ENCODE measurements around the gene OR5C1.

- TF ChIP-seq POLR2A (IDR thresholded peaks at IDR 0.05), result no peak
- TF ChIP-seq, protein P1, sequence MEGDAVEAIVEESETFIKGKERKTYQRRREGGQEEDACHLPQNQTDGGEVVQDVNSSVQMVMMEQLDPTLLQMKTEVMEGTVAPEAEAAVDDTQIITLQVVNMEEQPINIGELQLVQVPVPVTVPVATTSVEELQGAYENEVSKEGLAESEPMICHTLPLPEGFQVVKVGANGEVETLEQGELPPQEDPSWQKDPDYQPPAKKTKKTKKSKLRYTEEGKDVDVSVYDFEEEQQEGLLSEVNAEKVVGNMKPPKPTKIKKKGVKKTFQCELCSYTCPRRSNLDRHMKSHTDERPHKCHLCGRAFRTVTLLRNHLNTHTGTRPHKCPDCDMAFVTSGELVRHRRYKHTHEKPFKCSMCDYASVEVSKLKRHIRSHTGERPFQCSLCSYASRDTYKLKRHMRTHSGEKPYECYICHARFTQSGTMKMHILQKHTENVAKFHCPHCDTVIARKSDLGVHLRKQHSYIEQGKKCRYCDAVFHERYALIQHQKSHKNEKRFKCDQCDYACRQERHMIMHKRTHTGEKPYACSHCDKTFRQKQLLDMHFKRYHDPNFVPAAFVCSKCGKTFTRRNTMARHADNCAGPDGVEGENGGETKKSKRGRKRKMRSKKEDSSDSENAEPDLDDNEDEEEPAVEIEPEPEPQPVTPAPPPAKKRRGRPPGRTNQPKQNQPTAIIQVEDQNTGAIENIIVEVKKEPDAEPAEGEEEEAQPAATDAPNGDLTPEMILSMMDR (IDR thresholded peaks at IDR 0.05), result no peak
These were observed 46.6 kb downstream of the OR5C1 start for GRCh38 chr9:122835313-122835731.
